MM.1S (cell line): ENCODE measurements around the gene RABGGTB.

Experiments
- EZH2 ChIP-seq: fragments of 300-600 bp; sonication (generic); optimal IDR thresholded peaks from 2 replicates; pipeline ENCODE3; 2017; ENCODE audit warnings: low read depth, mild to moderate bottlenecking, antibody characterized with exemption, low read length, mixed read lengths
- EZH2phosphoT487 ChIP-seq: fragments of 300-600 bp; sonication (generic); IDR thresholded peaks from 2 replicates; pipeline ENCODE4 v1.6.1; 2018; ENCODE audit warnings: antibody characterized with exemption, low read length
- TF ChIP-seq, protein P1 (sequence below): fragments of 300-600 bp; sonication (generic); IDR thresholded peaks from 2 replicates; pipeline ENCODE4 v1.5.1; 2016; ENCODE audit warnings: antibody characterized with exemption, low read length, mixed read lengths

GRCh38 chr1:75771978-75772377 lies 14.1 kb upstream of the RABGGTB start:
- TF ChIP-seq, protein P1, sequence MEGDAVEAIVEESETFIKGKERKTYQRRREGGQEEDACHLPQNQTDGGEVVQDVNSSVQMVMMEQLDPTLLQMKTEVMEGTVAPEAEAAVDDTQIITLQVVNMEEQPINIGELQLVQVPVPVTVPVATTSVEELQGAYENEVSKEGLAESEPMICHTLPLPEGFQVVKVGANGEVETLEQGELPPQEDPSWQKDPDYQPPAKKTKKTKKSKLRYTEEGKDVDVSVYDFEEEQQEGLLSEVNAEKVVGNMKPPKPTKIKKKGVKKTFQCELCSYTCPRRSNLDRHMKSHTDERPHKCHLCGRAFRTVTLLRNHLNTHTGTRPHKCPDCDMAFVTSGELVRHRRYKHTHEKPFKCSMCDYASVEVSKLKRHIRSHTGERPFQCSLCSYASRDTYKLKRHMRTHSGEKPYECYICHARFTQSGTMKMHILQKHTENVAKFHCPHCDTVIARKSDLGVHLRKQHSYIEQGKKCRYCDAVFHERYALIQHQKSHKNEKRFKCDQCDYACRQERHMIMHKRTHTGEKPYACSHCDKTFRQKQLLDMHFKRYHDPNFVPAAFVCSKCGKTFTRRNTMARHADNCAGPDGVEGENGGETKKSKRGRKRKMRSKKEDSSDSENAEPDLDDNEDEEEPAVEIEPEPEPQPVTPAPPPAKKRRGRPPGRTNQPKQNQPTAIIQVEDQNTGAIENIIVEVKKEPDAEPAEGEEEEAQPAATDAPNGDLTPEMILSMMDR, result no peak
- TF ChIP-seq EZH2 (no peak), EZH2phosphoT487 (no peak)
